Activated CD4-positive, CD25-positive, alpha-beta regulatory T cell treated with anti-CD3 and anti-CD28 coated beads, Interleukin-2, amount 50 U/mL, for 72 hours (primary cell): ENCODE data around the gene RARS1.
"Not testable (repeated sequence)": the region's sequence is repeated elsewhere in the genome, so short reads cannot be mapped to it uniquely, and the experiment has no call there.

ENCODE experiments used
- DNase-seq: peaks from one replicate; pipeline ENCODE4 v3.0.0; 2021

RARS1 gene

DNA sequence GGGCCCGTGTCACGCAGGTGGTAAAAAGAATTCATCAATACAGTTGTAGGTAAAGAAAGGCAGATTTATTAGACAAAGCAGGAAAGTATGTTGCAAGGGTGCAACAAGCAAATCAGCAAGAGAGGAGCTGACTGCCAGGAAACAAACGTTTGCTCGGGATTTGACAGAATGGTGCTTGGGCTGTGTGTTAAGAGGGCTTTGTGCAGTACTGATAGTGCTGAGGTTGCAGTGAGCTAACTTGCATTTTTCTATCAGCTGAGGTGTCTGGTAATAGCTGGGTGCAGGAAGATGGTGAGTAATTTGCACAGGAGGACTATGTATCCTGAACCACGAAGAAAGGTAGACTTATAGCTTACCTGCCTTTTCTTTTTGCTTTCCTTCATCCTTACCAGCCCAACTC, 3.9 kb upstream of the RARS1 start:
- no peak for DNase-seq

DNA sequence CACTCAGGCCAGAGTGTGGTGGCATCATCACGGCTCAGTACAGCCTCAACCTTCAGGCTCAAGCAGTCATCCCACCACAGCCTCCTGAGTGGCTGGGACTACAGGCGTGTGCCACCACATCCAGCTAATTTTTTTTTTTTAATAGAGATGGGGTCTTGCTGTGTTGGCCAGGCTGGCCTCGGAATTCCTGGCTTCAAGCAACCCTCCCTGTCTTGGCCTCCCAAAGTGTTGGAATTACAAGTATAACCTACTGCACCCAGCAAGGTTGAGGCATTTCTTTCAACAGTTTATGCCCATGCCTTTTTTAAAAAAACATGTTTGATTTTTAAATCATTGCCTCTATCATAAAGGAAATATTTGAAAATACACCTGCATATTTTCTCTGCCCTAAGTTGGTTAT, 2.8 kb downstream of the RARS1 start:
- no peak for DNase-seq

DNA sequence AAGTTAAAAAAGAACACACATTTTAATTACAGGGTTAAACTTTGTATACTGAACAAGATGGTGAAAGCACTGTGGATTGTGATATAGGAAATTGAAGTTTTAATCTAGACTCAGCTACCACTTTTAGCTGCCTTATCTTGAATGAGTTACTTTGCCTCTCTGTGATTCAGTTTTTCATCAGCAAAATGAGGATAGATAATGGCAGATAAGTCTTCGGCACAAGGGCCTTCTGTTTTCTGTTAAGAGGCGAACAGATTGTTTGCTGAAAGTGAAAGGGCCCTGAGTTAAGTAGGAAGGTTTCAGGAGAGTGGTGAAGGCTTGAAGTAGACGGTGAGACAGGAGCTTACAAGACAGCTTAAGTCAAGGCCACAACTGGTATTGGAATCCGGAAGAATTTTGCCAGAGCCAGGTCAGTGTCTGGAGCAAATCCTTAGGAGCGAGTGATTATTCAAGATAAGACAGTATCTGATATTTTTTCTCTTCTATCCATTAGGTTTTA, 7.8 kb downstream of the RARS1 start:
- no peak for DNase-seq

DNA sequence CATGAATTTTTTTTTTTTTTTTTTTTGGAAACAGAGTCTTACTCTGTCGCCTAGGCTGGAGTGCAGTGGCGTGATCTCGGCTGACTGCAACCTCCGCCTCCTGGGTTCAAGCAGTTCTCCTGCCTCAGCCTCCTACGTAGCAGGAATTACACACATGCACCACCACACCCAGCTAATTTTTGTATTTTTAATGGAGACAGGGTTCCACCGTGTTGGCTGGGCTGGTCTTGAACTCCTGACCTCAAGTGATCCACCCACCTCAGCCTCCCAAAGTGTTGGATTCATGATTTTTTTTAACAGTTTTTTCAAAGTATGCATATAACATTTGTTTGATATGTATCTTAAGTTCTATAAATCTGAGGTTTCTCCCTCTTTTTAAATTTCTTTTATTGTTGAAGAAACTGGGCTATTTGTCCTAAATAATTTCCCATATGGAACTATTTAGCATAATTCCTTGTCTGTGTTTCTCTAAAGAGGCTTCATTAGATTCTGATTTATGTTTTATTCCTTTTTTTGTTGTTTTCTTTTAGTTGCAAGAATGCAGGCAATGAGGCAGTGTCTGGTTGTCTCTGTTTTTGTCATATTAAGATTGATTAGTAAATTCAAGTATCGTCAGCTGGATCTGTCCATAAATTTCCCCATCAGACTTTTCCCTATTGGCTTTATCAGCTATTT, 16.4 kb downstream of the RARS1 start:
- DNase-seq: no peak

DNA sequence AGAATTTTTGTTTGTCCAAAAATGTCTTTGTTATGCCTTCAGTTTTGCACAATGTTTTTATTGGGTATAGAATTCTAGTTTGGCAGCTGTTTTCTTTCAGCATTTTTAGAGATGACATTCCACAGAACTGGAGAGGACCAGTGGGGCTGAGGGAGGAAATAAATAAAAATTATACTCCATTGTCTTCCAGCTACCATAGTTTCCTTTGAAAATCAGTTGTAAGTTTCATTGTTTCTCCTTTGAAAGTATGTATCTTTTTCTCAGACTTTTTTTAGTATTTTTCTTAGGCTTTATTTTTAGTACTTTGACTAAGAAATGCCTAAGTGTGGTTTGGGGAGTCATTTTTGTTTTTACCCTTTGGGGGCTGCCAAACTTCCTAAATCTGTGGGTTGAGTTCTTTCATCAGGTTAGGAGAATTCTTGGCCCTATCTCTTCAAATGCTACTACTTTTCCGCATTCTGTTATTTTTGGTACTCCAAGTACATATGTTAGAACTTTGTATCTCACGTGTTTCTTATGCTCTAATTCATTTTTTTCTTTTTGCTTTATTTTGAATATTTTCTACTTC, 27.7 kb downstream of the RARS1 start:
- no peak for DNase-seq

DNA sequence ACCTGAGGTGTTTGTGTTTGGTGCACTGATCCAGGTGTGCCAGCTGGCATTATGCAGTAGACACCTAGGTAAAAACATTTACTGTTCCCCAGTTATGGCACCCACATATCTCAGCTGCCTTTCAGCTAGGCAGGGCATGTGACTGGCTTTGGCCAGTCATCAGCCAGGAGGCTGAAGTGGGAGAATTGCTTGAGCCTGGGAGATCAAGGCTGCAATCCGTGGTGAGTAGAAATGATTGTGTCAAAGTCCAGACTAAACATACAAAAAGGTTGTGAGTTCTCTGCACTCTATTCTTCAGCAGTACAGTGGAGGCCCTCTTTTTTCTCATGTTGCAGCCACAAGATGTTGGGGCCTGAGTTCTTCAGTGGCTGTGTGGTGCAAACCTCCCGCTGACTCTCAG, 39.6 kb downstream of the RARS1 start:
- DNase-seq: no peak

DNA sequence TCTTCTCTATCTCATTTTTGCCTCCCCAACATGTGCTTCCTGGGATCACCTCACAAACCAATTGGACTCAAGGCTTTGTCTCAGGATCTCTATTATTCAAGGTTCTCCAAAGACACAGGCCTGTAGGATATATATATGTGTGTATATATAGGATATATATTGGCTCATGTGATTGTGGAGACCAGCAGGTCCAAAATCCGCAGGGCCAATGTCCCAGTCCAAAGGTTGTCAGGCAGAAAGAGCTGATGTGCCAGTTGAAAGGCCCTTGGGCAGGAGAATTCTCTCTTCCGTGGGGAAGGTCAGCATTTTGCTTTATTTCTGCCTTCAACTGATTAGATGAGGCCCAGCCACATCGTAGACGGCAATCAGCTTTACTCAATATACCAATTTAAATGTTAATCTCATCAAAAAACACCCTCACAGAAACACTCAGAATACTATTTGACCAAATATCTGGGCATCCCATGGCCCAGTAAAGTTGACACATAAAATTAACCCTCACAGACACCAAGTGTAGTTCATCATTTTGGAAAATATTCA, 41.6 kb downstream of the RARS1 start:
- no peak for DNase-seq

DNA sequence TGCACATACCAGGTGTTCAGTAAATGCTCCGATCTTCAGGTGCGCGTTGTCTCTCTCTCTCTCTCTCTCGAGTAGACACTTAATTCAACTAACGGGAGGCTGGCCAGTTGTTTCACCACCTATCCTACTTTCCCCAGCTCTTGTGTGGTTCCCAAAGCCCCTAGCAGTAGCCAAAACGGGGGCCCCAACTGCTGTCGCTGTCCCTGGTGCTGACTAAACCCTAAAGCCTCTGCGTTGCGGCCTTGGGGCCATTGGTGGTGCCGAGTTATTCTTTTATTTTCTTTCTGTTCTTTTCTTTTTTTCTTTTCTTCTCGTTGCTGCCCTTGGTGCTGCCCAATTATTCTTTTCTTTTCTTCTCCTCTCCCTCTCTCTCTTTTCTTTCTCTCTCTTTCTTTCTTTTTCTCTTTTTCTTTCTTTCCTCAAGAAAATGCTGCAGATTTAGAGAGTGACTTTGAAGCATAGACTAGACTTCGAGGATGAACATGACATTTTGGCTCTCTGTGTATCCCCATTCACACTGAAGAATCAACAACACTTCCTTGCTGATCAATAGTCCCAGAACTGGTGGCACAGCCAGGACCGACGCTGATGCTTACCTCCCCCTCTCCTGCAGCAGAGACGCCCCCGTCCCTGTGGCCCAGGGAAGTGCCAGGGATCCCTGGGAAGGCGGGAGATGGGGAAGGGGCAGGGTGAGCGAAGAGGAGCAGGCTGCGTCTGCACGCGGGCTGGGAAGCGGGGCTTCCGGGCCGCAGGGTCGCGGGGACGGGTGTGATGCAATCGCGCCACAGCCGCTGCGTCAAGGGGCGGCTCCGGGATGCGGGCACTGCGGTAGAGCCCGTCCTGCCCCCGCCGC, 42.5 kb downstream of the RARS1 start, which contains the start of gene FBLL1:
Gene FBLL1 (plus strand): TSS at position 785 of the 853 bp plus-strand sequence. CDS start 200 bp downstream, outside the sequence.
- DNase-seq: peak; percentile 38

DNA sequence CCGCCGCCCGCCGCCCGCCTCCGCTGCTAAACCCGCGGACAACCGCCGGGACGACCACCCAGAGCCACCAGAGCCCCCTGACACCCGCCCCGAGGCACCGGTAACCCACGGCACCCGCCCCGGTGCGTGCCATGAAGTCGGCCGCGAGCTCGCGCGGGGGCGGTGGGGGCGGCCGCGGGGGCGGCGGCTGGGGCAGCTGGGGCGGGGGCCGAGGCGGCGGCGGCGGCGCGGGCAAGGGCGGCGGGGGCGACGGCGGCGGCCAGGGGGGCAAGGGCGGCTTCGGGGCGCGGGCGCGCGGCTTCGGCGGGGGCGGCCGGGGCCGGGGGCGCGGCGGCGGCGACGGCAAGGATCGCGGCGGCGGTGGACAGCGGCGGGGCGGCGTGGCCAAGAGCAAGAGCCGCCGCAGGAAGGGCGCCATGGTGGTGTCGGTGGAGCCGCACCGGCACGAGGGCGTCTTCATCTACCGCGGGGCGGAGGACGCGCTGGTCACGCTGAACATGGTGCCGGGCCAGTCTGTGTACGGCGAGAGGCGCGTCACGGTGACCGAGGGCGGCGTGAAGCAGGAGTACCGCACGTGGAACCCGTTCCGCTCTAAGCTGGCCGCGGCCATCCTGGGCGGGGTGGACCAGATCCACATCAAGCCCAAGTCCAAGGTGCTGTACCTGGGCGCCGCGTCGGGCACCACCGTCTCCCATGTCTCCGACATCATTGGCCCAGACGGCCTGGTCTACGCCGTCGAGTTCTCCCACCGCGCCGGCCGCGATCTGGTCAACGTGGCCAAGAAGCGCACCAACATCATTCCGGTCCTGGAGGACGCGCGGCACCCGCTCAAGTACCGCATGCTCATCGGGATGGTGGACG, 43.3 kb downstream of the RARS1 start:
- no peak for DNase-seq

DNA sequence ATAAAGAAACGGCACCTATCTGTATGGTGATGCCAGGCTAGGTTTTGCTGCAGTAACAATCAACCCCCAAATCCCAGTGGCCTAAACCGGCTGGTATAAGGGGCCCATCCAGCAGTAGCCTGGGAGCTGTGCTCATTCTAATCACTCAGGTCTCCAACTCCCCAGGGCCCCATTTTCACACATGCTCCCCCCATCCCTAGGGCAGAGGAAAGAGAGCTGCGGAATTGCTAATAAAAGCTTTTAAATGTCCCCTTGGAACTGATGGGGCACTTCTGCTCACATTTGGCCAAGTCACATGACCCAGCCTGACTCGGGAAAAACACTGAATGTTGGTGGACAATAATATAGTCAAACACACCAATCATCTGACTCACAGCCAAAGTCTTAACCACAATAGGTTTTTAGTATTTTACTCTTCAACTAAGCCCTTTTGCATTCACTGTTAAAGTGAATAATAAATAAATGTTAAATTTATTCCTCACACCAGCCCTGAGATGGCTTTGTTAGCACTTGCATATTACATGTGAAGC, 44.4 kb downstream of the RARS1 start:
- DNase-seq: no peak

DNA sequence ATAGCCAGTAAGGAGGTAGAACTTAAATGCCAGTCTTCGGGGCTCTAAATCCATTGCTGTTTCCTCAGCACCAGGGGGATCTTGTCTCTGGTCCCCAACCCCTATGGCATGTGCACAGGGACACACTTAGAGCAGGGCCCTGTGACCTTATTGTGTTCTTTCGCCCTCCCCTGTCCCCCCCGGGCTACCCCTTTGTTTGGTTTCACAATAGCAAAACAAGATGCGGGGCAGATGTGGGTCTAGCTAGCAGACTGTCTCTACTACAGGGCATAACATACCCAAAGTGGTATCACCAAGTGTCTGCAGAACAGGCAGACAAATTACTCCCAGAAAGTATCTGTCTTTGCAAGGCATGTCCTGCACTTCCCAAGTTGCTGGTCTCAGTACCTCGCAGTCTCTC, 44.9 kb downstream of the RARS1 start:
- DNase-seq: no peak

DNA sequence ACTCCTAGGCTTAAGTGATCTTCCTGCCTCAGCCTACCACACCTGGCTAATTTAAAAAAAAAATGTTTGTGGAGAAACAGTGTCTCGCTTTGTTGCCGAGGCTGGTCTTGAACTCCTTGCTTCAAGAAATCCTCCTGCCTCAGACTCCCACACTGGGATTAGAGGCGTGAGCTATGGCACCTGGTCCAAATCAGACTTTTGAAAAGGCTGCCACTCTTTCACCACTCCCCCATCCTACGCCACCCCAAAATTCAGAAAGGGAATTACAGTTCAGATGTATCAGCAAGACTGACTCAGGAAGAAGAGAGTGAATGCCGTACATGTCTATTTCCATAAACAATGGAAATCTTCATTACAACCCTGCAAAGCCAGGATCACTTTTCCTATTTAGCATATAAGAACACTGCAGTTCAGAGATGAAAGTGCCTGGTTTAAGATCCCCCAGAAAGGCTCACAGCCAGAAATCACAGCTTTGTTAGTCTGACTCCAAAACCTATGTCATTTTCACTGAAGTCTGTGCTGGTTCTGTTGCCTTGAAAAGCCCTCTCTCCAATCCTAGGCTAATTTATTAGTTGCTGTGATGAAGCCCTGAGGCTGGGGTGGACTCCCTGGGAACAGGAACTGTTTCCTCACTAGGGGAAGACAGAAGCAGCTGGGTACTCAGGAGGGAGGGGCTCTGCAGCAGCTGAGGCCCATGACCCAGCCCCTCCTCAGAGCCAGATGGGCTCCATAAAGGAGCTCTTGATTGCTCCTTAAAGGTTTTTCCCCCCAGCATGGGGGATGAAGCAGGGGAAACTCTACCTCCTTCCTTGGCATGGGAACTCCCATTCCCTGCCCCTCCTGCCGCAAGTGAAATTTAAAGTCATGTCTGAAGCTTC, 46.0 kb downstream of the RARS1 start:
- no peak for DNase-seq

DNA sequence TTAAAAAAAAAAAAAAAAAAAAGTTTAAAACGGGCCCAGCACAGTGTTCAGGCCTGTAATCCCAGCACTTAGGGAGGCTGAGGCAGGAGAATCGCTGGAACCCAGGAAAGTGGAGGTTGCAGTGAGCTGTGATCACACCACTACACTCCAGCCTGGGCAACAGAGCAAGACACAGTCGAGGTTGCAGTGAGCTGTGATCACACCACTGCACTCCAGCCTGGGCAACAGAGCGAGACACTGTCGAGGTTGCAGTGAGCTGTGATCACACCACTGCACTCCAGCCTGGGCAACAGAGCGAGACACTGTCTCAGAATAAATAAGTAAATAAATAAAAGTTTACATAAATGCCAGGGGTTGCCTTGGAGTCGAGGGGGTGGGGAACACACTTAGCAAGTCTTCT, 48.1 kb downstream of the RARS1 start:
- DNase-seq: not testable (repeated sequence)

DNA sequence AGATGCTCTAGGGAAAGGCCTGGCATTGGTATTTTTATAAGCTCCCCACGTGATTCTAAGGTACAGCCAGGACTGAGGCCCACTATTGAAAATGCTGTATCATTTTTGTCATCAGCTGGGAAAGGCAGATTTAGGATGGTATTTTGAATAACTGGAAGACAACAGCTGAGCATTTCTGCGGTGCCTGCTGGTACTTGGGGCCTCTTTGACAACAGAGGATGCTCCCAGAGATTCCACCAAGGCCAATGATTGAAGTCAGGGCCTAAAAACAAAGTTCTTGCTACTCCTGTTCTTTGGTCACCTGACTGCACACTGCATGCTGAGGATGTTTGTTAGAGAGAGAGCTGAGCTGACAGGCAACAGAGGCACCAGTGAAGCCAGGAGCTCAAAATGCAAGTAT, 50.9 kb downstream of the RARS1 start:
- DNase-seq: no peak

DNA sequence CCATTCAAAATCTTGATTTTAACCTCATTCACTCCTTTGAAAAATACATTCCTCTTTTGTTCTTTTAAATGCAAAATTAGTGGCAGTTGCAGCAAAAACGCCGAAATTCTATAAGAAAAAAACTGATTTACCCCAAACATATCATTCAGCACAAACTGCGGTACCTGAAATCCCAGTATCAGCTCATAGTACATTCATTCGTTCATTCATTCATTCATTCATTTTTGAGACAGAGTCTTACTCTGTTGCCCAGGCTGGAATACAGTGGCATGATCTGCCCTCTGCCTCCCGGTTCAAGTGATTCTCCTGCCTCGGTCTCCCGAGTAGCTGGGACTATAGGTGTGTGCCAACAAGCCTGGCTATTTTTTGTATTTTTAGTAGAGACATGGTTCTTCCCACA, 63.3 kb downstream of the RARS1 start:
- DNase-seq: no peak

DNA sequence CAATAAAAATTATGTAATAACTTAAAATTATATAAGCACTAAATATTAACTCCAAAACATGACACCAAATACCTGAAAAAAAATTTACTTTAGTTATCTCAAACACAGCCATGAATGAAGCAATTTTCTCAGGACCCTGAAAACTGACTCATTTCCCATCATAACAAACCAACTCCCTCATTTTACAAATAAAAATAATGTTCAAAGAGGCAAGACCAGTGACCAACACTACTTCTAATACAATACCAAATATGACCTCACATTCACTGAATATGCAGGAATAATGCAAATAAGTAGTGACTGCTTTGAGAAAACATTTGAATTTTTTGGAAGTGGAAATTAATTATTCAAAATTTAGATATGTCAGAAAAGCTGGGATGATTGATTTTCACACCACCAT, 64.4 kb downstream of the RARS1 start:
- no peak for DNase-seq

DNA sequence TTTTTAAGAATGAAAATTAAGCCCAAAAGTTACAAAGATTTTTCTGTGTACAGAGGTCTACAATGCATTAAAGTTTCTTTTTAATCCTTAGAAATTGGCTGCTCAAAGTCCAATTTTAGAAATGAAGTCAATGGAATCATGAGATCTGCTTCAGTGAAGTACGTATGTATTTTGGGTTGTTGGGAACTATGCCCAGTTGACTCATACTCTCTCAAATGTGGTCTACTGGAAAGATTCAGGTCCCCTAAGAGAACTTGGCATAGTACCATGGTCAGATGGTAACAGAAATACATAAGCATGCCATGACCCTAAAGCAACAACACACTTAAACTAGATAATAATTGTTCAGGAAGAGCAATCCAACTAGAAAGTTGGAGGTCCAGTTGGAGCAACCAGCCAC, 65.9 kb downstream of the RARS1 start:
- DNase-seq: no peak

DNA sequence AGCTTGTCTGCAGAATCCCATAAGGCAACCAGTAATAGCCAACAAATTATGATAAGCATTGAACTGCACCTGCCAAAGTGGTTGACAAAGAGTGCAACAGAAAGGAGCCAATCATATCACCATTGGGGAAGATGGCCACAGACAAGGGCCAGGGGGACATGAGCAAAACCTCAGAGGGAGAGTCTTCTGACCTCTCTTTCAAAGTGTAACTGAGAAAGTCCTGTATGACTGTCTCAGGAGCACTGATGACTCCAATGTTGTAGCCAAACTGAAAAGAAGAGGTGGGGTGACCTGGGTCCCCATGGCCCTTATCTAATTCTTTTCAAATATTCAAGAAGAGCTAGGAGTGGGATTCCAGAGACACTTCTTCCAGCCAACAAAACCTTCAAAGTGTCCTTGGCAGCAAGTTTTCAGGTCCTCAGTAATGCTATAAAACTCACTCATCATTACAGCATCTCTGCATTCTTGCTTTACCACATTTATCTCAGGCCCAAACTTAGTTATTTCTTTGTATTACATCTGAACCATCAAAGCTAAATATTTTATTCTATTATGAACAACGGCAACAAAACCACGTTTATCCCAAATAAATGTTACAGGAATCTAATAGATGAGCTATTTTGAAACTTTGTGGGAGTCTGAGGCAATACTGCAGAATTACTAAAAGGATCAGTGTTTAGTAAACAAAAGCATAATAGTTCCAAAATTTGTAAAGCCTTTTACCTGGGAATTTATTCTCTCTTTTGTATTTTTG, 67.3 kb downstream of the RARS1 start:
- no peak for DNase-seq

DNA sequence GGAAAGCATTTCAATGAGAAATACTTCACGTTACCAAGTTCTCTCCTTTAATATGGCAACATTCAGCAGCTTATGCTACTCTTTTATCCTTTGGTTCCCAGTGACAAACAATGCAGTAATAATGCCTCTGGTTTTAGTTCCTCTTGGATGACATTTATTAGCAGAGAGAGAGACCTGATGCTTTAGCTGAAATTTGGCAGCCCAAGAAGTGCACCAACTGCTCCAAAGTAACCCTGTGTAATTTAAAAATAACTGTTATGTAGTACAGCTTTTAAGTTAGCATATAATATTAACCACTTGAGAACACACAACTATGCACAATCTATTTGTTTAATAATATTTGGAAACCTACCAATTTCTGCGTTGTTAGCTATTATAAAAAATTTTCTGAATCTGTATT, 71.1 kb downstream of the RARS1 start:
- DNase-seq: no peak

DNA sequence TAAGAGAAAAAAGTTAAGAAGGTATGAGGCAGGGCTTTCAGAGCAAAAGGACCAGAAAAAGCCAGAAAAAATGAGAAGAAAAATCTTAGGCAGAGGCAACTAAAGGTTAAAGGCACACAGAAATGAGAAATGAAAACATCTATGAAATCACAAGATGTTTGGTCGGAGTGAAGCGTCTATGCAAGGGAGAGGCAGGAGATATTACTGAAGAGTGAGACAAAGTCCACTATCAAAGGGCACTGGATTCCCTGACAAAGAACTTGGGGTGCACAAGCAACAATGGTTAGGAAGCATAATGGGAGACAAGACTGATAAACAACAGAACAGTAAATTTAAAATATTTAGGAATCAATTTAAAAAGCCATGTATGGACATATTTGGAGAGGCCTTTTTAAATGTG, 76.0 kb downstream of the RARS1 start:
- DNase-seq: no peak

DNA sequence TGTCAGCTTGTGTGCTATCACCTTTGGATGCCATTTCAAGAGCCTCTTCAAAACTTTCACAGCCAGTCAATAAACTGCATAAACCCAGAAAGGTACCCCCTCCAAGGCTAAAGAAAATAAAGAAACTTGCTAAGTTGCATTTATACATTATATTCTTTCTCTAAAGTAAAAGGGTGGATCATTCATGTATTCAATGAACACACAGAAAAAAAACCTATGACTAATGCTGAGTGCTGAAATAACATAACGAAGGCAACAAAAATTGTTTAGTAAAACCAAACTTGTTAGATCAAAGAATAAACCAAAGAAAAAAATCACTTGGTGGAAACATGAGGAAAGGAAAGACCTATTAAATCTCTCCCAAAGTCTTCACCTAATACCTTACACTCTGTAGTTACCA, 77.7 kb downstream of the RARS1 start:
- DNase-seq: no peak
